Measurements from ENCODE around the gene RABGEF1. TPM values are rescaled to one million over a fixed set of nuclear protein-coding genes. Genes with fewer than 3 reads are reported as not detected.
"Not testable (repeated sequence)": the region's sequence is repeated elsewhere in the genome, so short reads cannot be mapped to it uniquely, and the experiment has no call there.

Gene RABGEF1
- total and polyA plus RNA-seq, 2 experiments from 2014 or later, result 14.7 to 17.5 TPM

GRCh38 chr7:66824041-66824440 lies 83.5 kb downstream of the RABGEF1 start (continued):
- TF ChIP-seq EZH2 (IDR thresholded peaks at IDR 0.05; ENCODE audit: low read depth, unreplicated experiment) (no peak), ZNF331 (CRISPR knock-in tag; IDR thresholded peaks at IDR 0.05; ENCODE audit: low read depth) (no peak), ZNF114 (CRISPR knock-in tag; IDR thresholded peaks at IDR 0.05) (no peak), STAT1 (IDR thresholded peaks at IDR 0.05; ENCODE audit: unreplicated experiment) (no peak), JUNB (IDR thresholded peaks at IDR 0.05; ENCODE audit: unreplicated experiment) (no peak), CTCF (conservative IDR thresholded peaks at IDR 0.05; ENCODE audit: low read depth in 2 of 2) (no peak), EZH2phosphoT487 (IDR thresholded peaks at IDR 0.05; ENCODE audit: unreplicated experiment) (no peak)

- not testable (repeated sequence) for H3K36me3 Mint-ChIP-seq (ENCODE audit: low read depth); H3K4me2 ChIP-seq; H3K36me3 ChIP-seq (ENCODE audit: insufficient read depth); H3F3A ChIP-seq (replicated peaks; ENCODE audit: low read depth); H3K79me2 ChIP-seq (replicated peaks; ENCODE audit: insufficient read depth); H3K9me2 ChIP-seq (ENCODE audit: insufficient read depth); H2AFZ ChIP-seq; H4K20me1 ChIP-seq (replicated peaks; ENCODE audit: insufficient read depth); H3K27me3 ChIP-seq (ENCODE audit: insufficient read depth); H3K4me1 ChIP-seq (ENCODE audit: insufficient read depth); H3K4me3 ChIP-seq; H3K27ac ChIP-seq (ENCODE audit: low read depth); H3K27ac Mint-ChIP-seq; H3K4me1 Mint-ChIP-seq; H3K27me3 Mint-ChIP-seq (ENCODE audit: insufficient read depth, low read depth, poor library complexity); H3K4me3 Mint-ChIP-seq
- H3K9me3 Mint-ChIP-seq, result peaks cover 13% of the 10 kb centered on the region
- DNase-seq (ENCODE audit: low spot score) (peak; percentile 84), ATAC-seq (peak; percentile 91)
- peak; percentile 67 to 82 for TF ChIP-seq CTCF (conservative IDR thresholded peaks at IDR 0.05; ENCODE audit: low read depth in 2 of 2)
Measured at GRCh38 chr7:66825538-66825937, 85.0 kb downstream of the RABGEF1 start.

- H3F3A ChIP-seq (replicated peaks; ENCODE audit: low read depth), result no peaks in the 10 kb centered on the region
- no peak overlapping the region for H3K27ac ChIP-seq (ENCODE audit: low read depth)
- ATAC-seq (no peak), DNase-seq (ENCODE audit: low spot score) (no peak)
- no peaks in the 10 kb centered on the region for H3K36me3 ChIP-seq (ENCODE audit: insufficient read depth)
- no peak overlapping the region for H3K4me2 ChIP-seq
- H3K4me3 Mint-ChIP-seq, result no peak overlapping the region
- H3K4me3 ChIP-seq, result no peak overlapping the region
- H3K9me3 Mint-ChIP-seq, result peaks cover 13% of the 10 kb centered on the region
- no peak overlapping the region for H2AFZ ChIP-seq
- H4K20me1 ChIP-seq (replicated peaks; ENCODE audit: insufficient read depth), result no peaks in the 10 kb centered on the region
- no peak overlapping the region for H3K27ac Mint-ChIP-seq
- H3K36me3 Mint-ChIP-seq (ENCODE audit: low read depth), result no peaks in the 10 kb centered on the region
- H3K9me2 ChIP-seq (ENCODE audit: insufficient read depth), result no peaks in the 10 kb centered on the region
- H3K79me2 ChIP-seq (replicated peaks; ENCODE audit: insufficient read depth), result no peaks in the 10 kb centered on the region
- H3K27me3 ChIP-seq (ENCODE audit: insufficient read depth), result no peaks in the 10 kb centered on the region
- H3K4me1 ChIP-seq (ENCODE audit: insufficient read depth), result no peaks in the 10 kb centered on the region
- no peaks in the 10 kb centered on the region for H3K4me1 Mint-ChIP-seq
- peaks cover 6% of the 10 kb centered on the region for H3K27me3 Mint-ChIP-seq (ENCODE audit: insufficient read depth, low read depth, poor library complexity)
- TF ChIP-seq EZH2phosphoT487 (IDR thresholded peaks at IDR 0.05; ENCODE audit: unreplicated experiment) (no peak), ZNF114 (CRISPR knock-in tag; IDR thresholded peaks at IDR 0.05) (no peak), ZNF331 (CRISPR knock-in tag; IDR thresholded peaks at IDR 0.05; ENCODE audit: low read depth) (no peak), POLR2AphosphoS5 (IDR thresholded peaks at IDR 0.05; ENCODE audit: low read depth) (no peak), STAT1 (IDR thresholded peaks at IDR 0.05; ENCODE audit: unreplicated experiment) (no peak), CREB1 (CRISPR knock-in tag; IDR thresholded peaks at IDR 0.05; ENCODE audit: low read depth) (no peak), REST (IDR thresholded peaks at IDR 0.05; ENCODE audit: unreplicated experiment) (no peak), EZH2 (IDR thresholded peaks at IDR 0.05; ENCODE audit: low read depth, unreplicated experiment) (no peak), ETS1 (IDR thresholded peaks at IDR 0.05) (no peak), NANOG (IDR thresholded peaks at IDR 0.05; ENCODE audit: borderline replicate concordance) (no peak), JUNB (IDR thresholded peaks at IDR 0.05; ENCODE audit: unreplicated experiment) (no peak)
Measured at GRCh38 chr7:66826649-66827048, 86.1 kb downstream of the RABGEF1 start.
